GM10266 (cell line): ENCODE data around the gene USB1.

Source experiments
- DNase-seq: peaks from one replicate; pipeline ENCODE4 v3.0.0; 2012; ENCODE audit errors: extremely low spot score
- CTCF ChIP-seq: IDR thresholded peaks from 2 replicates; pipeline ENCODE4 v1.5.1; 2012; ENCODE audit warnings: mild to moderate bottlenecking, low read depth; ENCODE audit not compliant: control insufficient read depth, insufficient read depth; ENCODE audit errors: missing control alignments

Gene USB1

GRCh38 chr16:57996406-57997175, 4.6 kb upstream of the USB1 start:
- no peak for DNase-seq
- no peak for TF ChIP-seq CTCF

GRCh38 chr16:57997176-57997527, 4.1 kb upstream of the USB1 start:
- TF ChIP-seq CTCF = no peak
- DNase-seq = no peak

- no peak for TF ChIP-seq CTCF
- no peak for DNase-seq
Measured at GRCh38 chr16:57997528-57998265, 3.5 kb upstream of the USB1 start.

- DNase-seq = no peak
- TF ChIP-seq CTCF = no peak
Measured at GRCh38 chr16:57998486-57998885, 2.7 kb upstream of the USB1 start.

GRCh38 chr16:57998992-57999365, 2.2 kb upstream of the USB1 start:
- no peak for DNase-seq
- no peak for TF ChIP-seq CTCF

- peak; percentile 65 for DNase-seq
- no peak for TF ChIP-seq CTCF
Measured at GRCh38 chr16:57999366-57999970, 1.7 kb upstream of the USB1 start.
